GM23248 (cell line): ENCODE data around the gene PTPRH. TPM values are rescaled to one million over a fixed set of nuclear protein-coding genes. Genes with fewer than 3 reads are reported as not detected.

Experiments
- DNase-seq: peaks from one replicate; pipeline ENCODE4 v3.0.0-alpha.2; 2015
- H2AFZ ChIP-seq: fragments of 200-600 bp; sonication (generic); 2 replicates; pipeline ENCODE4 v1.6.1; 2016; ENCODE audit warnings: antibody characterized with exemption
- H3F3A ChIP-seq: fragments of 200-600 bp; sonication (generic); 2 replicates; pipeline ENCODE4 v1.6.1; 2016; ENCODE audit warnings: mild to moderate bottlenecking, antibody characterized with exemption, mixed run types; ENCODE audit not compliant: insufficient read depth
- H3K27ac ChIP-seq: fragments of 200-600 bp; sonication (generic); 2 replicates; pipeline ENCODE4 v1.5.1; 2016; ENCODE audit warnings: mild to moderate bottlenecking
- H3K27me3 ChIP-seq: fragments of 200-600 bp; sonication (generic); replicated peaks from 2 replicates; pipeline ENCODE4 v1.6.1; 2016; ENCODE audit warnings: mild to moderate bottlenecking; ENCODE audit not compliant: insufficient read depth
- H3K36me3 ChIP-seq: fragments of 200-600 bp; sonication (generic); 2 replicates; pipeline ENCODE4 v1.6.1; 2016; ENCODE audit warnings: low read depth, mild to moderate bottlenecking
- H3K4me1 ChIP-seq: fragments of 200-600 bp; sonication (generic); 2 replicates; pipeline ENCODE4 v1.6.1; 2016; ENCODE audit warnings: mild to moderate bottlenecking; ENCODE audit not compliant: insufficient read depth
- H3K4me2 ChIP-seq: fragments of 200-600 bp; sonication (generic); one replicate; pipeline ENCODE4 v1.6.1; 2016; ENCODE audit warnings: mild to moderate bottlenecking; ENCODE audit not compliant: unreplicated experiment
- H3K4me3 ChIP-seq: fragments of 200-600 bp; sonication (generic); 2 replicates; pipeline ENCODE4 v1.5.1; 2016; ENCODE audit warnings: mild to moderate bottlenecking
- H3K79me2 ChIP-seq: fragments of 200-600 bp; sonication (generic); 2 replicates; pipeline ENCODE4 v1.6.1; 2016; ENCODE audit warnings: mild to moderate bottlenecking; ENCODE audit not compliant: insufficient read depth
- H3K9ac ChIP-seq: fragments of 200-600 bp; sonication (generic); 2 replicates; pipeline ENCODE4 v1.6.1; 2016; ENCODE audit warnings: mild to moderate bottlenecking
- H3K9me2 ChIP-seq: fragments of 200-600 bp; sonication (generic); 2 replicates; pipeline ENCODE4 v1.6.1; 2016; ENCODE audit warnings: mixed run types, mild to moderate bottlenecking, moderate library complexity; ENCODE audit not compliant: insufficient read depth
- H3K9me3 ChIP-seq: fragments of 200-600 bp; sonication (generic); one replicate; pipeline ENCODE4 v1.6.1; 2017; ENCODE audit warnings: low read depth
- H4K20me1 ChIP-seq: fragments of 200-600 bp; sonication (generic); 2 replicates; pipeline ENCODE4 v1.6.0; 2016; ENCODE audit not compliant: insufficient read depth
- EZH2 ChIP-seq: fragments of 200-600 bp; sonication (generic); IDR thresholded peaks from 2 replicates; pipeline ENCODE4 v1.6.1; 2018; ENCODE audit warnings: antibody characterized with exemption, mild to moderate bottlenecking; ENCODE audit not compliant: insufficient read depth, poor library complexity, severe bottlenecking
- EZH2phosphoT487 ChIP-seq: fragments of 200-600 bp; sonication (generic); IDR thresholded peaks from 2 replicates; pipeline ENCODE4 v1.6.1; 2018; ENCODE audit warnings: antibody characterized with exemption, moderate library complexity, mild to moderate bottlenecking, low read depth; ENCODE audit not compliant: insufficient read depth
- WGBS, 2 experiments: methylation state at CpG; one replicate each; pipeline ENCODE4 v1.1.6; 2015 to 2017; ENCODE audit warnings: low lambda C conversion rate in 2 of 2, low coverage in 1 of 2; ENCODE audit errors: missing lambda C conversion rate in 2 of 2; 5-methylcytosine and 5-hydroxymethylcytosine counted together
- in situ Hi-C: fragments of 300-500 bp; cut with MboI; formaldehyde crosslinking; loops from 2 replicates; pipeline ENCODE4 v1.15.0; 2020
- polyA plus RNA-seq: library from polyadenylated mRNA; unstranded; fragments of >200 nt; fragmentation: Nextera tagmentation; extraction: Ambion mirVana; gene quantifications from 2 replicates; pipeline ENCODE4 v1.2.1, GENCODE V29; 2016
- total RNA-seq: library from RNA; depleted of rRNA; stranded (reverse); fragments of >200 nt; shearing (Covaris generic); gene quantifications from 2 replicates; pipeline ENCODE4 v1.2.3, GENCODE V29; 2014

PTPRH gene
- total and polyA plus RNA-seq, 2 experiments from 2014 or later = 0.28 to 0.43 TPM

GRCh38 chr19:55198651-55199050, 10.7 kb downstream of the PTPRH start:
- TF ChIP-seq EZH2phosphoT487 = no peak
- TF ChIP-seq EZH2 = no peak
- in situ Hi-C loops = no loop called here

GRCh38 chr19:55197528-55197927, 11.8 kb downstream of the PTPRH start:
- in situ Hi-C loops = no loop called here
- TF ChIP-seq EZH2 (no peak), EZH2phosphoT487 (no peak)
- H3K4me2 ChIP-seq = no peak overlapping the region
- H3K9me2 ChIP-seq = no peaks in the 10 kb centered on the region
- H3K27me3 ChIP-seq = no peaks in the 10 kb centered on the region
- WGBS, 2 experiments = 34 to 47% methylated on average over 4 of the region's 4 CpGs
- no peaks in the 10 kb centered on the region for H3K36me3 ChIP-seq
- DNase-seq = peak; percentile 39
- no peaks in the 10 kb centered on the region for H3K79me2 ChIP-seq
- H3K4me3 ChIP-seq = no peak overlapping the region
- H3K4me1 ChIP-seq = no peaks in the 10 kb centered on the region
- no peaks in the 10 kb centered on the region for H3K9me3 ChIP-seq
- no peak overlapping the region for H3K9ac ChIP-seq
- no peaks in the 10 kb centered on the region for H3F3A ChIP-seq
- no peak overlapping the region for H2AFZ ChIP-seq
- no peak overlapping the region for H3K27ac ChIP-seq
- H4K20me1 ChIP-seq = no peaks in the 10 kb centered on the region

More at GRCh38 chr19:55198651-55199050, 10.7 kb downstream of the PTPRH start:
- Histone ChIP-seq H3K4me2 (no peak overlapping the region), H3K79me2 (no peaks in the 10 kb centered on the region), H3K4me3 (no peak overlapping the region), H2AFZ (no peak overlapping the region), H3F3A (no peaks in the 10 kb centered on the region), H3K9ac (no peak overlapping the region), H4K20me1 (no peaks in the 10 kb centered on the region), H3K4me1 (no peaks in the 10 kb centered on the region), H3K9me3 (no peaks in the 10 kb centered on the region), H3K27me3 (no peaks in the 10 kb centered on the region), H3K36me3 (no peaks in the 10 kb centered on the region), H3K27ac (no peak overlapping the region), H3K9me2 (no peaks in the 10 kb centered on the region)
- DNase-seq = no peak
- WGBS, 2 experiments = 46 to 56% methylated on average over 5 of the region's 5 CpGs

GRCh38 chr19:55196803-55197202, 12.5 kb downstream of the PTPRH start:
- H3K4me3 ChIP-seq = no peak overlapping the region
- H3K4me2 ChIP-seq = no peak overlapping the region
- in situ Hi-C loops = no loop called here
- no peak overlapping the region for H3K27ac ChIP-seq
- H3K36me3 ChIP-seq = no peaks in the 10 kb centered on the region
- H3K27me3 ChIP-seq = no peaks in the 10 kb centered on the region
- H3K9me2 ChIP-seq = no peaks in the 10 kb centered on the region
- DNase-seq = peak; percentile 27
- no peak overlapping the region for H2AFZ ChIP-seq
- no peaks in the 10 kb centered on the region for H3F3A ChIP-seq
- H3K9me3 ChIP-seq = no peaks in the 10 kb centered on the region
- no peaks in the 10 kb centered on the region for H3K4me1 ChIP-seq
- TF ChIP-seq EZH2phosphoT487 = no peak
- TF ChIP-seq EZH2 = no peak
- no peaks in the 10 kb centered on the region for H4K20me1 ChIP-seq
- WGBS, 2 experiments = 83 to 91% methylated on average over 10 of the region's 10 CpGs
- H3K79me2 ChIP-seq = no peaks in the 10 kb centered on the region
- no peak overlapping the region for H3K9ac ChIP-seq

GRCh38 chr19:55193481-55193880, 15.8 kb downstream of the PTPRH start:
- Histone ChIP-seq H2AFZ (no peak overlapping the region), H3K79me2 (no peaks in the 10 kb centered on the region), H4K20me1 (no peaks in the 10 kb centered on the region), H3K4me2 (no peak overlapping the region), H3K9ac (no peak overlapping the region), H3K36me3 (no peaks in the 10 kb centered on the region), H3K27me3 (no peaks in the 10 kb centered on the region), H3K9me2 (no peaks in the 10 kb centered on the region), H3K27ac (no peak overlapping the region), H3F3A (peaks cover 8% of the 10 kb centered on the region; the same call in 1 of the 2 replicates), H3K4me1 (peaks cover 12% of the 10 kb centered on the region; the same call in 1 of the 2 replicates), H3K9me3 (no peaks in the 10 kb centered on the region), H3K4me3 (no peak overlapping the region)
- in situ Hi-C loops = no loop called here
- no peak for TF ChIP-seq EZH2
- no peak for TF ChIP-seq EZH2phosphoT487
- DNase-seq = no peak
- 49 to 56% methylated on average over 12 of the region's 12 CpGs for WGBS, 2 experiments

- Histone ChIP-seq H4K20me1 (no peaks in the 10 kb centered on the region), H3K27me3 (no peaks in the 10 kb centered on the region), H3K4me2 (peak overlapping the region; percentile 40), H3K9ac (peak overlapping the region; percentile 72), H3K9me2 (no peaks in the 10 kb centered on the region), H3K79me2 (no peaks in the 10 kb centered on the region), H3K4me1 (peaks cover 12% of the 10 kb centered on the region; the same call in 1 of the 2 replicates), H3K36me3 (no peaks in the 10 kb centered on the region), H3K9me3 (no peaks in the 10 kb centered on the region), H3K4me3 (no peak overlapping the region), H2AFZ (peak overlapping the region; percentile 27; the same call in 1 of the 2 replicates), H3K27ac (peak overlapping the region; percentile 89), H3F3A (peaks cover 8% of the 10 kb centered on the region; the same call in 1 of the 2 replicates)
- peak; percentile 97 for DNase-seq
- in situ Hi-C loops = no loop called here
- 20 to 25% methylated on average over 15 of the region's 15 CpGs for WGBS, 2 experiments
- TF ChIP-seq EZH2 (no peak), EZH2phosphoT487 (no peak)
These were observed 19.9 kb downstream of the PTPRH start for GRCh38 chr19:55189403-55189835.
